Measurements from ENCODE around the gene FAM193A.

DNA sequence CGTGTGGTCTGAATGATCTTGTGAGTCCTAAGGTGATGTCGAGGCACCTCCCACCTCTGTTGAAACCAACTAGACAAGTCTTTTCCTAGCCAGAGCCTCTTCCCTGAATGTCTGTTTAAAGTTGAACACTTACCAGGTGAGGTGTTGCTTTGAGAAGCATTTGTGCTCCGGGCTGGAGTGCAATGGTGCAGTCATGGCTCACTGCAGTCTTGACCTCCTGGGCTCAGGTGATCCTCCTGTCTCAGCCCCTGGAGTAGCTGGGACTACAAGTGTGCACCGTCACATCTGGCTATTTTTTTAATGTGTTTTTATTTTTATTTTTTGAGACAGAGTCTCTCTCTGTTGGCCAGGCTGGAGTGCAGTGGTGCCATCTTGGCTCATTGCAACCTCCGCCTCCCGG, 49.5 kb upstream of the FAM193A start:
- no peak for TF ChIP-seq TAF1 (IDR thresholded peaks at IDR 0.05; ENCODE audit: borderline replicate concordance, low read depth, low read length)
- TF ChIP-seq, protein P1, sequence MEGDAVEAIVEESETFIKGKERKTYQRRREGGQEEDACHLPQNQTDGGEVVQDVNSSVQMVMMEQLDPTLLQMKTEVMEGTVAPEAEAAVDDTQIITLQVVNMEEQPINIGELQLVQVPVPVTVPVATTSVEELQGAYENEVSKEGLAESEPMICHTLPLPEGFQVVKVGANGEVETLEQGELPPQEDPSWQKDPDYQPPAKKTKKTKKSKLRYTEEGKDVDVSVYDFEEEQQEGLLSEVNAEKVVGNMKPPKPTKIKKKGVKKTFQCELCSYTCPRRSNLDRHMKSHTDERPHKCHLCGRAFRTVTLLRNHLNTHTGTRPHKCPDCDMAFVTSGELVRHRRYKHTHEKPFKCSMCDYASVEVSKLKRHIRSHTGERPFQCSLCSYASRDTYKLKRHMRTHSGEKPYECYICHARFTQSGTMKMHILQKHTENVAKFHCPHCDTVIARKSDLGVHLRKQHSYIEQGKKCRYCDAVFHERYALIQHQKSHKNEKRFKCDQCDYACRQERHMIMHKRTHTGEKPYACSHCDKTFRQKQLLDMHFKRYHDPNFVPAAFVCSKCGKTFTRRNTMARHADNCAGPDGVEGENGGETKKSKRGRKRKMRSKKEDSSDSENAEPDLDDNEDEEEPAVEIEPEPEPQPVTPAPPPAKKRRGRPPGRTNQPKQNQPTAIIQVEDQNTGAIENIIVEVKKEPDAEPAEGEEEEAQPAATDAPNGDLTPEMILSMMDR (IDR thresholded peaks at IDR 0.05) = no peak
- TF ChIP-seq ELF1 (IDR thresholded peaks at IDR 0.05) = no peak
- no peak for TF ChIP-seq GABPA (IDR thresholded peaks at IDR 0.05; ENCODE audit: low read depth)
- TF ChIP-seq RCOR1 (IDR thresholded peaks at IDR 0.05; ENCODE audit: low read length) = no peak
- no peak for TF ChIP-seq GATA2 (CRISPR knock-in tag; IDR thresholded peaks at IDR 0.05)
- TF ChIP-seq, protein P2, sequence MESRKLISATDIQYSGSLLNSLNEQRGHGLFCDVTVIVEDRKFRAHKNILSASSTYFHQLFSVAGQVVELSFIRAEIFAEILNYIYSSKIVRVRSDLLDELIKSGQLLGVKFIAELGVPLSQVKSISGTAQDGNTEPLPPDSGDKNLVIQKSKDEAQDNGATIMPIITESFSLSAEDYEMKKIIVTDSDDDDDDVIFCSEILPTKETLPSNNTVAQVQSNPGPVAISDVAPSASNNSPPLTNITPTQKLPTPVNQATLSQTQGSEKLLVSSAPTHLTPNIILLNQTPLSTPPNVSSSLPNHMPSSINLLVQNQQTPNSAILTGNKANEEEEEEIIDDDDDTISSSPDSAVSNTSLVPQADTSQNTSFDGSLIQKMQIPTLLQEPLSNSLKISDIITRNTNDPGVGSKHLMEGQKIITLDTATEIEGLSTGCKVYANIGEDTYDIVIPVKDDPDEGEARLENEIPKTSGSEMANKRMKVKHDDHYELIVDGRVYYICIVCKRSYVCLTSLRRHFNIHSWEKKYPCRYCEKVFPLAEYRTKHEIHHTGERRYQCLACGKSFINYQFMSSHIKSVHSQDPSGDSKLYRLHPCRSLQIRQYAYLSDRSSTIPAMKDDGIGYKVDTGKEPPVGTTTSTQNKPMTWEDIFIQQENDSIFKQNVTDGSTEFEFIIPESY (IDR thresholded peaks at IDR 0.05; ENCODE audit: borderline replicate concordance, low read depth) = no peak

Data from SK-N-SH (cell line).